Measurements from ENCODE around the gene TMEM198.
A peak's percentile ranks its signal among the peaks of the same experiment; 100 is the strongest.

Gene TMEM198, protein sequence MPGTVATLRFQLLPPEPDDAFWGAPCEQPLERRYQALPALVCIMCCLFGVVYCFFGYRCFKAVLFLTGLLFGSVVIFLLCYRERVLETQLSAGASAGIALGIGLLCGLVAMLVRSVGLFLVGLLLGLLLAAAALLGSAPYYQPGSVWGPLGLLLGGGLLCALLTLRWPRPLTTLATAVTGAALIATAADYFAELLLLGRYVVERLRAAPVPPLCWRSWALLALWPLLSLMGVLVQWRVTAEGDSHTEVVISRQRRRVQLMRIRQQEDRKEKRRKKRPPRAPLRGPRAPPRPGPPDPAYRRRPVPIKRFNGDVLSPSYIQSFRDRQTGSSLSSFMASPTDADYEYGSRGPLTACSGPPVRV

DNA sequence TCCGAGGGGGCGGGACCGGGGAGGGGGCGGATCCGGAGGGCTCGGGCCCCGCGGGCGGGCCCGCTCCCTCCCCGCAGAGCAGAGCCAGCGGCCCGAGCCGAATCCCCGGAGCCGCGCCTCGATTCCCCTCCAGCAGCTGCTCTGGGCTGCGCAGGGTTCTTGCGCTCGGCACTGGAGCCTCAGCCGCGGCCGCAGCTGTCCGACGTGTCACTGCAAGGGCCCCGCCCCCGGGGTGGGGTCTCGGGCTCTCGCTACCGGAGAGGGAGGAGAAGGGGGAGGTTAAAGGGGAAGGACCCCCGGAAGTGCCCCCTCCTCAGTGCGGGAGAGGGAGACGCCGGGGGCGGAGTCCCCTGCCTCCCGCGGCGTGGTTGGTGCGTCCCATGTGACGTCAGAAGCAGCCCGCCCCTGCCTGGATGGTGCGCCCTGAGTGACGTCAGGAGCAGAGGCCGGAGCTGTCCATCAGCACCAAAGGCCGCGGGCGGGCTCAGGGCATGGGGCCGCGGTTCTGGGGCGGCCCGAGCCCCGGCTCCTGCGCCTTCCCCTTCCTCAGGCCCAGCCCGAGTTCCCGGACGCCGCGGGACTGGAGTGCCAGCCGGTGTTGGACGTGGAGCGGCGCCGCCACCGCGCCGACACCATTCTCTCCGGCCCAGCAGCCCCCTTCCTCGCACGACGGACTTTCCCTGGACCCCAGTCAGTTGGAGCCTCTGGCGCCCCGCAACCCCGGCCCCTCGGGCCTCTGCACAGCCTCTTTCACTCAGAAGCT lies at the start of gene TMEM198, which contains the start of gene CHPF:
Gene TMEM198, plus strand, starts transcription at position 433 of the 763 bp plus-strand sequence. CDS start 700 bp downstream, outside the sequence.
Gene CHPF, minus strand, starts transcription at position 214 of the 763 bp plus-strand sequence. CDS start 271 bp downstream, outside the sequence.
- peak within 1 kb of the TSS; percentile 67 to 77 for H3K27ac Mint-ChIP-seq
- peak; percentile 94 to 98 for DNase-seq
- H3K9me3 Mint-ChIP-seq: no peaks in the 10 kb centered on the region
- peaks cover 25% of the 10 kb centered on the region for H3K4me1 Mint-ChIP-seq
- peak; percentile 82 for ATAC-seq
- peaks cover 30% of the 10 kb centered on the region for H3K27me3 Mint-ChIP-seq
- peak within 1 kb of the TSS; percentile 89 to 93 for H3K4me3 Mint-ChIP-seq

DNA sequence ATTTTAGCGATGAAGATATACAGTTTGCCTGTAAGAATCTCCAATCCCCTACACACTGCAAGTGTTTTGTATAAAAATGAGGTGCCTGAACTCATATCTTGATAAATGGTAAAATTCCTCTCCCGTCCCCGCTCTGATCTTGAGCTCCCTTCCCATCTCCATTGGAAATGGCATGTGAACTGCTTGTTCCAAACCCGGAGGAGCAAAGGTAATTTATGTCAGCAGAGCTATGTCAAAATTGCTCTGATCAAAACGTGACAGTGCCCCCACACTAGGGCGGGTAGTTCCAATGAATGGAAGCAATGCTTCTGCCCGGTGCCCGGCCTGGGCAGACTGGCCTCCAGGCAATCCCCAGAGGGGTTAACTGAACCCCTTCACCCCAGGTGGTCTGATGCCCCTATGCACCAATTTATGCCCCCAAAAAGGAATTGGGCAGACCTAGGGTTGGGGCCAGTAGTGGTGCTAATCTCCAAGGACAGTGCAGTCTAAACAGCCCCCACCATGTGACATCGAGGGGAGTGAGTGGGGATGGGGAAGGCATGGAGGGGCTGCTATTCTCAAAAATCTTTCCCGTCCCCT lies 48.8 kb upstream of the TMEM198 start:
- no peak overlapping the region for H3K27ac Mint-ChIP-seq

DNA sequence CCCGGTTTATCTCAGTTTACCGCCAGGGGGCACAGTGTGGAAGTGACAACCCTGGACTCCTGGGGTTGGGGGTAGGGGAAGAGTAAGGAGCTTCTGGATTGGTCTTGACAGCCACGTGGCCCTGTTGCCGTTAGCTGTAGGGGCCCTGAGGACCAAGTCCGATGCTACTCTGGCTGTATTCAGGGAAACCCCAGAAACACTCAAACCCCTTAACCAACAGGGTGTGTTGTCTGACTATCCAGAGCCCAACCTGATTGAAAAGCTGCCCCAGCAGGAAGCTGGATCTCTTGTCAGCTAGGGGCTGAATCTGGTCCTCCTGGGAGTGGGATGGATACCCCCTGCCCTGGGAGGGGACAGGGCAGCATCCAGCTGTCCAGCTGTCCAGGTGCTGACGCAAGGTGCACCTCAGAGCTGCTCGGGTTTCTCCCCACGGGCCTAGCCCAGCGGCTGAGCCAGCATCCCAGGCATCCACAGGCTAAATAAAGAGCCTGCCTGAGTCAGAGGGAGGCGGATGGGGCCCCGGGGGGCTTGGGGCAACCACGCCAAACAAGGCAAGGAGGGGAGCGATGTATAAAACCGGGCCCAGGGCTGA lies 48.2 kb upstream of the TMEM198 start:
- H3K4me3 Mint-ChIP-seq: no peak overlapping the region
- peaks cover 44% of the 10 kb centered on the region for H3K4me1 Mint-ChIP-seq
- peak; percentile 56 to 59 for DNase-seq
- H3K27me3 Mint-ChIP-seq: peaks cover 73% of the 10 kb centered on the region
- H3K9me3 Mint-ChIP-seq: no peaks in the 10 kb centered on the region
- ATAC-seq: peak; percentile 47
- no peak overlapping the region for H3K27ac Mint-ChIP-seq

More for the DNA sequence above, 48.8 kb upstream of the TMEM198 start:
- Mint-ChIP-seq H3K4me1 (peaks cover 41% of the 10 kb centered on the region), H3K9me3 (no peaks in the 10 kb centered on the region), H3K27me3 (peaks cover 78% of the 10 kb centered on the region), H3K4me3 (no peak overlapping the region)
- no peak for ATAC-seq
- no peak for DNase-seq

DNA sequence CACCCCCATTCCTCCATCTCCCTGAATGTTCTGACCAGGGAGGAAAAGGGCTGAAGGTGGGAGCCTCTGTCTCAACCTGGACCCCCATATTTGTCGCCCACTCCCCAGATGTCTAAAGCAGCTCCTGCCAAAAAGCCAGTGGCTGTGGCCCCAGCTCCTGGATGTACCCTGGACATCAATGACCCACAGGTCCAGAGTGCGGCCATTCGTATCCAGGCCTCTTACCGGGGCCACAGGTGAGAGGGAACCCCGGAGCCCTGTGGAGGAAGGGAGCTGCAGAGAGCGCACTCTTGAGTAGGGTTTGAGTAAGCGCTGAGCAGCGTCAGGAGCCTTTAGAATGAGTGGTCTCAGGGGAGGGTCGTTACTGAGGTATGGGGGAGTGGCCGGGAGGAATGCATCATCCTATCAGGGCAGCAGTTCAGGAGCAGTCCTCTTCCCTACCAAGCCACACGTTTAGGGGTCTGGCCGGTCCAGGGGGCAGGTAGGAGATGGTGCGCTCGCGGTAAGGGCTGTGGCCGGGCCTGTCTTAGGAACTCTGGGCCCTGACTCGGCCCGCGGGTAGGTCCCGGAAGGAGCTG lies 47.5 kb upstream of the TMEM198 start:
- Mint-ChIP-seq H3K4me3 (peak overlapping the region in 1 of 2 donors; percentile 97), H3K9me3 (no peaks in the 10 kb centered on the region), H3K4me1 (peaks cover 48% of the 10 kb centered on the region), H3K27me3 (peaks cover 70% of the 10 kb centered on the region), H3K27ac (peak overlapping the region in 1 of 2 donors; percentile 86)
- no peak for DNase-seq
- ATAC-seq: no peak

DNA sequence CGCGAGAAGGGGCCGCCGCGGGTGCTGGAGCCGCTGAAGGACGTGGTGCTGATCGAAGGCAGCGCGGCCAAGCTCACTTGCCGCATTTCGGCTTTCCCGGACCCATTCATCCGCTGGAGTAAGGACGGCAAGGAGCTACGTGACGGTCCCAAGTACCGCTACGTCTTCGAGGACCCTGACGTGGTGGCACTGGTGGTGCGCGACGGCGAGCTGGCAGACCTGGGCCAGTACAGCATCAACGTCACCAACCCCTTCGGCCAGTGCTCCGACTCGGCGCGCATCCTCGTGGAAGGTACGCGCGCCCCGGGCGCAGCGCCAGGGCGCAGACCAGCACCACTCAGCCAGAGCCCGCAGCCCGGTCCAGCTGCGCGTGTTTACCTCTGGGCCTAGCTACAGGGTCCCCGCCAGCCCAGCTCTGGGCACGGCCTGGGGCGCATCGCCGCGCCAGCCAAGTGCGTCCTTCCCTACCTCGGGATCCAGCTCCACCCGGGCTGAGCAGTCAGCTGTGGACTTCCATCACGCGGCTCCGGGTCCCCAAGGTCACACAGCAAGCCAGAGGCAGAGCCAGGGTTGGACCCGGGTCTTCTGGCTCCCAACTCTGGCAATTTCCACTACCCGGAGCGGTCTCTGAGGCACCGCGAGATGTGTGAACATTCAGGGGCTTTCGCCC lies 46.9 kb upstream of the TMEM198 start:
- H3K27me3 Mint-ChIP-seq: peaks cover 66% of the 10 kb centered on the region

DNA sequence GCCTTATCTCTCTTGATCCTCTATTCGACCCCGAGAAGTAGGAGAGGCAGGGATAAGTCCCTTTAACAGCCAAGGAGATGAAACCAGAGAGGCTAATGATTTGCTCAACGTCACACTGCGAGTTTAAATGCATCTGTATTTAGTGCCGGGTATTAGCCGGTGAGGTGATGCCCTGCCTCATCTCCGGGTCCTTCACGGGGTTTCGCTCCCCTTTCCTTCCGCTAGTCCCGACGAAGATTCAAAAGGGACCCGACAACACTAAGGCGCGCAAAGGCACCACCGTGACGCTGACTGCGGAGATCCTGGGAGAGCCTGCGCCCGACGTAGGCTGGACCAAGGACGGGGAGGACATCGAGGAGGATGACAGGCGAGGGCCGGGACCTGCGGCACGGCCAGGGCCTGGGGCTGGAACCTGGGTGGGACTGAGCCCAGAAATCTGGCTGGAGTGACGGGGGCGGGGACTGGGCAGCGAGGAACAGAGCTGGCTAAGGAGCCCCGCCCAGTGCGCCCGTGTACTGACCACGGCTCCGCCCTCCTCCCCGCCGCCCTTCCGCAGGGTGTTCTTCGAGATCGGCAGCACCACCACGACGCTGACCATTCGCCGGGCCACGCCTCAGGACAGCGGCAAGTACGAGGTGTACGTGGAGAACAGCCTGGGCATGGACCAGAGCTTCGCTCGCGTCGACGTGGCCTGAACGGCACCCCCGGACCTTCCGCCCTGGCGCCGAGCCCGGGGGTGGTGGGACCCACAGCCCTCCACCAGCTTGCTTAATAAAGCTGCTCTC lies 46.1 kb upstream of the TMEM198 start:
- ATAC-seq (peak; percentile 5), DNase-seq (peak in 1 of 2 donors; percentile 32)
- peaks cover 59% of the 10 kb centered on the region for H3K27me3 Mint-ChIP-seq
- no peak overlapping the region for H3K27ac Mint-ChIP-seq
- H3K4me1 Mint-ChIP-seq: peaks cover 55% of the 10 kb centered on the region
- peak overlapping the region; percentile 97 for H3K4me3 Mint-ChIP-seq
- H3K9me3 Mint-ChIP-seq: no peaks in the 10 kb centered on the region

More for the DNA sequence above, 46.9 kb upstream of the TMEM198 start:
- H3K4me1 Mint-ChIP-seq: peaks cover 54% of the 10 kb centered on the region
- peak overlapping the region; percentile 97 for H3K4me3 Mint-ChIP-seq
- ATAC-seq (no peak), DNase-seq (no peak)
- H3K27ac Mint-ChIP-seq: no peak overlapping the region
- no peaks in the 10 kb centered on the region for H3K9me3 Mint-ChIP-seq

DNA sequence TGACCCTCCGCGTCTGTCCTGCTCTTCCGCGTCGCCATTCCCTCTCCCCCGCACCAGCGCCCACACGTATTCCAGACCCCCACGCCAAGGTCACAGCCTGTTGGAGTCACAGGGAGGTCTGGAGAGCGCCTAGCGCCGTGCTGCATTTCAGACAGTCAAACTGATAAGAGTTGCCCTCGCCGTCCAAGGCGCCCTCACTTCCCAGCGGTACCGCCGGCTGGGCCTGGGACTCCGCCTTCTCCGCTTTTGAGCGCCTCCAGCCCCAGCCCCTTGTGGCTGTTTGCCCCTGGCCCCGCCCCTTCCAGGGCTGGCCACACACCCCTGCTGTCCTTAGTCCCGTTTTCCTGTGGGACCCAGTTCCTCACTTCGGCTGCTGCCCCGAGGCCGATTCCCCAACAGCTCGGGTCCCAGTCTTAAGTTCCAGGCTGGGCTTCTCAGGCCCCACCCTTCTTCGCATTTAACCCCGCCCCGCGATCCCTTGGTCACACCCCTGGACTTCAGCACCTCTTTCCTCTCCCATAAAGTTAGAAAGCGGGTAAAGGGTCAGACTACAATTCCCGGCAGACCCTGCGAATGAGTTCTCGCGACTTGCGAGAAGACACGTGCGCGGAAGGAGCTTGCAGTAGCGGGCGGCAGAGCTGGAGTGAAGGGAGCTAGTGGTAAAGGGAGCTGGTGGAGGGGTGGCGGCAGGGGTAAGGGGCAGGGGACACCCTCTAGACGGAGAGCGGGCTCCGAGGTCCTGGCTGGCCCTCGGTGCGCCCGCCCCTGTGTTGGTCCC lies 45.4 kb upstream of the TMEM198 start, which contains the start of gene GMPPA:
Gene GMPPA, plus strand, starts transcription at position 612 of the 778 bp plus-strand sequence. CDS start 1,085 bp downstream, outside the sequence.
- peaks cover 51% of the 10 kb centered on the region for H3K27me3 Mint-ChIP-seq
- no peaks in the 10 kb centered on the region for H3K9me3 Mint-ChIP-seq
- peak within 1 kb of the TSS; percentile 87 to 93 for H3K27ac Mint-ChIP-seq
- ATAC-seq: peak; percentile 93
- peak; percentile 90 to 94 for DNase-seq
- H3K4me3 Mint-ChIP-seq: peak within 1 kb of the TSS; percentile 97
- peaks cover 55% of the 10 kb centered on the region for H3K4me1 Mint-ChIP-seq

DNA sequence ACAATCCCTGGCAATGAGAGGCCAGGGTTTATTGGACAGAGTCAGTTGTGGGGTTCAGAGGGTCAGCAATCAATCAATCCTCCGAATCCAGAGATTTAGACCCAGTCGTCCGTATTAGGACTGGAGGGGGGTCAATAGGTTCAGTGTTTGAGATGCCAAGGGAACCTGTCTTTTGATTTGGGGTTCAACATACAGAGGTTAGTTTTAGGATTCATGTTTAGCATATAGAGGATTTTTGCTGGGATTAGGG lies 44.8 kb upstream of the TMEM198 start:
- DNase-seq (no peak), ATAC-seq (no peak)
- peaks cover 46% of the 10 kb centered on the region for H3K27me3 Mint-ChIP-seq
- peaks cover 55% of the 10 kb centered on the region for H3K4me1 Mint-ChIP-seq
- H3K27ac Mint-ChIP-seq: peak overlapping the region; percentile 67 to 87
- peak overlapping the region; percentile 97 for H3K4me3 Mint-ChIP-seq
- H3K9me3 Mint-ChIP-seq: no peaks in the 10 kb centered on the region

DNA sequence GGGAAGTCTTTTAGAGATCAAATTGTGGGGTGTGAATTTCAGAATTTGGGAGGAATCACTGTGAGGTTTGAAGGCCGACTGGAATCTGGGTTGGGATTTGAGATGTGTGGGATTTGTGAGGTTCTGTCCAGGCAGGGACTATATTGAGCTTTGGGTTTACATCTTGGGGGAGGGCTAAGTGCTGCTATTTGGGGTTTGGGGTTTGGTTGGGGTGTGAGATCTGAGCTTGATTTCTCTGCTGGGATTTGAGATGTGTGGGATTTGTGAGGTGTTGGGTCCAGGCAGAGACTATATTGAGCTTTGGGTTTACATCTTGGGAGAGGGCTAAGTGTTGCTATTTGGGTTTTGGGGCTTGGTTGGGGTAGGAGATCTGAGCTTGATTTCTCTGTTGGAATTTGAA lies 44.3 kb upstream of the TMEM198 start:
- DNase-seq (no peak), ATAC-seq (no peak)
- H3K27me3 Mint-ChIP-seq: peaks cover 40% of the 10 kb centered on the region
- H3K9me3 Mint-ChIP-seq: no peaks in the 10 kb centered on the region
- peak overlapping the region; percentile 97 for H3K4me3 Mint-ChIP-seq
- peak overlapping the region; percentile 67 to 87 for H3K27ac Mint-ChIP-seq
- peaks cover 55% of the 10 kb centered on the region for H3K4me1 Mint-ChIP-seq

DNA sequence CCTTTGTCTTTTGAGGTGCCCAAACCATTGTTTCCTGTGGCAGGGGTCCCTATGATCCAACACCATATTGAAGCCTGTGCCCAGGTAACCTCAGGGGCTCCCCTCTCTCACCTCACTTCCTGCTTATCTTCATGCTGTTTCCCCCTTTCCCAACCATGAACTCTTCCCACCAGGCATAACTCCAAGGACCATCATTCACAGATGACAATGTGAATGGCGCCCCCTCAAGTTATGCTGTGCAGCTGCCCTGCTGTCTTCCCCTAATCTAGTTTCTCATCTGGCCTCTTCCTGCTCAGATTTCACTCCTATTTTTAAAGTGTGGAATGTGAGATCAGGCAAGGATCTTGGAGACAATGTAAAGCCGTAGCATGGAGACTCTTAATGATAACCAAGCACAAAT lies 43.7 kb upstream of the TMEM198 start:
- ATAC-seq: no peak
- H3K27ac Mint-ChIP-seq: no peak overlapping the region
- H3K4me1 Mint-ChIP-seq: peaks cover 55% of the 10 kb centered on the region
- H3K4me3 Mint-ChIP-seq: peak overlapping the region; percentile 97
- peaks cover 35% of the 10 kb centered on the region for H3K27me3 Mint-ChIP-seq
- H3K9me3 Mint-ChIP-seq: no peaks in the 10 kb centered on the region
- DNase-seq: no peak

DNA sequence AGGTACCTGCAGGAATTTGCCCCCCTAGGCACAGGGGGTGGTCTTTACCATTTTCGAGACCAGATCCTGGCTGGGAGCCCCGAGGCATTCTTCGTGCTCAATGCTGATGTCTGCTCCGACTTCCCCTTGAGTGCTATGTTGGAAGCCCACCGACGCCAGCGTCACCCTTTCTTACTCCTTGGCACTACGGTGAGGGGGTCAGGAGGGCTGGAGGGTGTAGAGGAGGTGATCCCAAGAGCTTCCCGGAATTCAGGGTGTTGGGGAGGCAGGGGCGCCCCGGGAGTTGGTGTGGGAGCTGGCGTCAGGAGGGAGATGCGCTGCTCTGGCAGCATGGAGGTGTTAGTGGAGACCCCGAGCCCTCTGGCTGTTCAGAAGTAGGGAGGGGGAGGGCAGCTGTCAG lies 42.0 kb upstream of the TMEM198 start:
- no peaks in the 10 kb centered on the region for H3K9me3 Mint-ChIP-seq
- no peak overlapping the region for H3K27ac Mint-ChIP-seq
- H3K4me3 Mint-ChIP-seq: no peak overlapping the region
- H3K27me3 Mint-ChIP-seq: peaks cover 17% of the 10 kb centered on the region
- ATAC-seq (no peak), DNase-seq (no peak)
- H3K4me1 Mint-ChIP-seq: peaks cover 47% of the 10 kb centered on the region

DNA sequence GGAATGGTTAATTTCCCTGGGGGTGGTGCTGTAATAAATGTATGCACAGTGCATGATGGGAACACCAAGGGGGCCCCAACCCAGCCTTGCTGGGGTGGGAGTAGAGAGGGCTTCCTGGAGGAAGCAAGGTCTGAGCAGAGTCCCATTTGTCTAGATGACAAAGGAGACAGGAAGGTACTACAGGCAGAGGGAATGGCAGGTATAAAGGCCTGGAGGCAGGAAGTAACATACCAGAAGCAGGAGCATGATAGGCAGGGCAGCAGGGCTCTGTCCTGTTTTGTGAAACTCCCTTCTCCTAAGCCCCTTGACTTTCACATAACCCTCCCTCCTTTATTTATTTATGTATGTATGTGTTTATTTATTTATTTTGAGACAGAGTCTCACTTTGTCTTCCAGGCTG lies 41.2 kb upstream of the TMEM198 start:
- peaks cover 13% of the 10 kb centered on the region for H3K27me3 Mint-ChIP-seq
- H3K9me3 Mint-ChIP-seq: no peaks in the 10 kb centered on the region
- DNase-seq (no peak), ATAC-seq (no peak)
- H3K4me3 Mint-ChIP-seq: no peak overlapping the region
- H3K27ac Mint-ChIP-seq: no peak overlapping the region
- H3K4me1 Mint-ChIP-seq: peaks cover 39% of the 10 kb centered on the region

DNA sequence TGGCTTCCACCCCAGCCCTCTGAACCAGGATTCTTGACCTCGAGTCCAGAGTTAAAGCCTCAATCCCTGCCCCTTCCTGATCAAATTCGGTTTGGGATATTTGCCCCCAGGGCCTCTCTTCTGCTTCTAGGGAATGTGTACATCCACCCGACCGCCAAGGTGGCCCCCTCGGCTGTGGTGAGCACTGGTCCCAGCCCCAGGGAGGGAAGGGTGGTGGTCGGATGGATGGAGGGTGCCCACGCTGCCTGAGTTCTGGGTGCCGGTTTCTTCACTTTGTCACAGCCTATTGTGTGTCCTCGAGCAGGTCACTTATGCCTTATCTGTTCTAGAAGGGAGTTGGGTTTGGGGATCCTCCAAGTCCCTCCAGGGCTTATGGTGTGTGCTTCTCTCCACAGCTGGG lies 38.2 kb upstream of the TMEM198 start:
- Mint-ChIP-seq H3K4me3 (no peak overlapping the region), H3K27ac (peak overlapping the region in 1 of 2 donors; percentile 51), H3K9me3 (no peaks in the 10 kb centered on the region), H3K4me1 (peaks cover 24% of the 10 kb centered on the region), H3K27me3 (peaks cover 26% of the 10 kb centered on the region)
- DNase-seq: no peak
- no peak for ATAC-seq
